HG03280 (cell line): Measurements from ENCODE around the gene FBRSL1.

Source experiments
- ATAC-seq: cut with Tn5 transposase; IDR thresholded peaks from one replicate; pipeline ENCODE4 v1.9.1; 2021; ENCODE audit warnings: mild to moderate bottlenecking, moderate library complexity; ENCODE audit not compliant: unreplicated experiment

FBRSL1 gene

GRCh38 chr12:132508860-132509732 lies 19.1 kb downstream of the FBRSL1 start:
- ATAC-seq: no peak

GRCh38 chr12:132510111-132510724 lies 20.3 kb downstream of the FBRSL1 start:
- no peak for ATAC-seq

- no peak for ATAC-seq
These were observed 21.0 kb downstream of the FBRSL1 start for GRCh38 chr12:132510746-132511477.

GRCh38 chr12:132511516-132512196 lies 21.7 kb downstream of the FBRSL1 start:
- no peak for ATAC-seq

GRCh38 chr12:132512197-132513069 lies 22.5 kb downstream of the FBRSL1 start:
- no peak for ATAC-seq

GRCh38 chr12:132513070-132513398 lies 23.1 kb downstream of the FBRSL1 start:
- no peak for ATAC-seq

GRCh38 chr12:132513458-132514135 lies 23.6 kb downstream of the FBRSL1 start:
- no peak for ATAC-seq

- no peak for ATAC-seq
These were observed 24.4 kb downstream of the FBRSL1 start for GRCh38 chr12:132514216-132514820.

- no peak for ATAC-seq
These were observed 24.9 kb downstream of the FBRSL1 start for GRCh38 chr12:132514838-132515237.

GRCh38 chr12:132516095-132517012 lies 26.4 kb downstream of the FBRSL1 start:
- ATAC-seq: no peak

GRCh38 chr12:132517013-132517739 lies 27.2 kb downstream of the FBRSL1 start:
- ATAC-seq: no peak

GRCh38 chr12:132517740-132518100 lies 27.8 kb downstream of the FBRSL1 start:
- ATAC-seq: no peak

GRCh38 chr12:132518354-132518992 lies 28.5 kb downstream of the FBRSL1 start:
- ATAC-seq: no peak

- ATAC-seq: no peak
These were observed 30.7 kb downstream of the FBRSL1 start for GRCh38 chr12:132520421-132521199.

- no peak for ATAC-seq
These were observed 31.2 kb downstream of the FBRSL1 start for GRCh38 chr12:132521200-132521580.

GRCh38 chr12:132521712-132522292 lies 31.9 kb downstream of the FBRSL1 start:
- ATAC-seq: no peak
